Activated naive CD8-positive, alpha-beta T cell treated with anti-CD3 and anti-CD28 coated beads, Interleukin-2, amount 10 ng/mL, durations not matched to agents 7 days and 5 days (primary cell): Measurements from ENCODE around the gene MRPL21. TPM values are rescaled to one million over a fixed set of nuclear protein-coding genes. Genes with fewer than 3 reads are reported as not detected.

ENCODE experiments used
- ATAC-seq: fragments of 150-1000 bp; cut with Tn5 transposase; one replicate; pipeline ENCODE4 v1.10.0; 2021; ENCODE audit warnings: low read depth, moderate library complexity
- POLR2A ChIA-PET: fragments of 350-600 bp; sonication (Branson Sonifier 250); formaldehyde crosslinking; loops from one replicate; lab custom pipeline; 2021; ENCODE audit warnings: antibody characterized with exemption; lab: Charles Lee
- DNase-seq: peaks from one replicate; pipeline ENCODE4 v3.0.0; 2021
- H3K27ac Mint-ChIP-seq: one replicate; pipeline ENCODE4 v1.8.0; 2022; ENCODE audit warnings: mild to moderate bottlenecking, mixed read lengths
- H3K27me3 Mint-ChIP-seq: one replicate; pipeline ENCODE4 v1.8.0; 2022; ENCODE audit warnings: mild to moderate bottlenecking, moderate library complexity, mixed read lengths
- H3K36me3 Mint-ChIP-seq: one replicate; pipeline ENCODE4 v1.8.0; 2021; ENCODE audit warnings: mild to moderate bottlenecking, mixed read lengths
- H3K4me1 Mint-ChIP-seq: one replicate; pipeline ENCODE4 v1.8.0; 2021; ENCODE audit warnings: mixed read lengths
- H3K4me3 Mint-ChIP-seq: one replicate; pipeline ENCODE4 v1.8.0; 2022; ENCODE audit warnings: mild to moderate bottlenecking, moderate library complexity, mixed read lengths
- H3K9me3 Mint-ChIP-seq: one replicate; pipeline ENCODE4 v1.8.0; 2021; ENCODE audit warnings: mixed read lengths
- total RNA-seq, 2 experiments: library from RNA; stranded (reverse); gene quantifications; one replicate each; pipeline ENCODE4 v1.2.3, GENCODE V29; 2021

The MRPL21 gene
- total RNA-seq, 2 experiments from 2014 or later = 46.9 to 49.3 TPM

- Mint-ChIP-seq H3K9me3 (peaks cover 2% of the 10 kb centered on the region), H3K27me3 (no peaks in the 10 kb centered on the region), H3K36me3 (peaks cover 18% of the 10 kb centered on the region), H3K4me3 (no peak overlapping the region), H3K4me1 (peaks cover 6% of the 10 kb centered on the region), H3K27ac (no peak overlapping the region)
- DNase-seq (no peak), ATAC-seq (no peak)
- POLR2A ChIA-PET = no interaction called here
Measured at GRCh38 chr11:68931911-68932310, 28.3 kb upstream of the MRPL21 start.

DNA sequence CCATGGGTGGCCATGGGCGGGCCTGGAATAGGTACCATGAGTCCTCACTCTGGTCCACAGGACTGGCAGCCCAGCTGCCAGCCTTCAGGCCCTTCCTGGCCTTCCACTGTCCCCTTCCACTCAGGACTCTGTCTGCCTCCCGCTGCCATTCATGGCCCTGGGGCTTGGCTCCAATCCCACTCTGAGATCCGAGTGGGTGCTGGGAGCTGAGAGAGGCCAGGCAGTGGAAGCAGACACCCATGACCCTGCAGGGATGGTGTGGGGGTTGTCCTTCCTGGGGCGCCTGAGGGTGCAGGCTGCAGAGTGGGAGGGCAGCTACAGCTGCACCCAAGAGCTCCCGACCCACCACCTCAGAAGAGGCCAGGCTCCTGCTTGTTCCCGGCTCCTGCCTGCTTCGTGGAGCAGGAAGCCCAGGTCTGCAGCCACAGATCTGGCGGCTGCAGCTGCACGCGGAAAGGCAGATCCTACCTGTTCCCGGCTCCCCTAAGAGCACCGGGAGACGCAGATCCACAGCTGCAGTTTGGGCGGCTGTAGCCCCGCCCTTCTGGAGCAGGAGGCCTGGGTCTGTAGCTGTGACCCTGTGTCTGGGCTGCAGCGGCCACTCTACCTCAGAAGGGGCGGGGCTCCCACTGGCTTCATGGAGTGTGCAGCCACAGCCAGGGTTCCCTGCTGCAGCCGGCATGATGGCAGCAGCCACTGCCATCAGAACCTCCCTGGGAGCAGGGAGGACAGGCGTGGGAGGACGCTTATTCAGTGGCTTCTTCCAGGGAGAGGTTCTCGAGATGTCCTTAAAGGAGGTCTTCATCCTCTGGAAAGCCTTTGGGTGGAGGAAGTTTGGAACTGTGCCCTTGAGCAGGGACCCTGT lies 27.6 kb upstream of the MRPL21 start:
- peaks cover 24% of the 10 kb centered on the region for H3K36me3 Mint-ChIP-seq

DNA sequence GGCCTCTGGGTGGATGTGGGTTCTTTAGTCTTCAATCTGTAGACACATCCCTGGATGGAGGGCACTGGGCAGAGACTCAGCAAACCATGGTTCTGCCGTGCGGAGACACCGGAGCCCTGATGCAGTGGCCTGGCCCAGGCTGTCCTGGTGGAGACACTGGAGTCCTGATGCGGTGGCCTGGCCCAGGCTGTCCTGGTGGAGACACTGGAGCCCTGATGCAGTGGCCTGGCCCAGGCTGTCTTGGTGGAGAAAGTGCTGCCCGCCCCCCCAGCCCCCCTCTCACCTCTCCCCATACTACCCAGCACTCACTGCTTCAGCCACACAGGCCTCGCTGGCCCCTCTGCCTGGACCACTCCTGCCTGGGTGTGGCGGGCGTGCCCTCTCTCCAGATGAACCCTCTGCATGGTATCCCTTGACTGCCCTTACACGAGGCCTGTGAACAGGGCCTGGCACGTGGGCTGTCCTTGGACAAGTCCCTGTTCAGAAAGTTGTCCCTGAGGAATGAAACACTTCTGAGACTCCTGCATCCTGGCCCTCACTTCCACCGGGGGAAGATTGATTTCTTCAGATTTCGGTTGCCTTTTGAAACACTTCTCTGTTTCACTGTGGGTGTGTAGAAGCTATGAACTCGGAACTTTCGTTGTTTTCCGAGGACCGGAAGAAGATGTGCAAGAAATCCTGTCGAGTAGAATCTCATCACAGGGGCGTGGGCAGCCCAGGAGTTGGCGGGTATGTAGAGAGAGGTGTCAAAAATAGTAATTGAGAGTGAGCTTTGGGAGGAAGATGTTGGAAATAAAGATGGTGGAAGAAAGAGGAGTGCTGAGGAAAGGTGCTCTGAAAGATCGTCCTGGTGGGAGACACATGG lies 26.3 kb upstream of the MRPL21 start:
- peaks cover 6% of the 10 kb centered on the region for H3K4me1 Mint-ChIP-seq
- H3K9me3 Mint-ChIP-seq = peaks cover 10% of the 10 kb centered on the region
- peaks cover 35% of the 10 kb centered on the region for H3K36me3 Mint-ChIP-seq
- no peak for DNase-seq
- no peak for ATAC-seq
- H3K4me3 Mint-ChIP-seq = no peak overlapping the region
- no peak overlapping the region for H3K27ac Mint-ChIP-seq
- POLR2A ChIA-PET = no interaction called here
- no peaks in the 10 kb centered on the region for H3K27me3 Mint-ChIP-seq

More for the DNA sequence above, 27.6 kb upstream of the MRPL21 start:
- peaks cover 2% of the 10 kb centered on the region for H3K9me3 Mint-ChIP-seq
- no peak overlapping the region for H3K4me3 Mint-ChIP-seq
- DNase-seq = no peak
- peaks cover 6% of the 10 kb centered on the region for H3K4me1 Mint-ChIP-seq
- POLR2A ChIA-PET = no interaction called here
- no peak for ATAC-seq
- H3K27me3 Mint-ChIP-seq = no peaks in the 10 kb centered on the region
- no peak overlapping the region for H3K27ac Mint-ChIP-seq

GRCh38 chr11:68929135-68929534 lies 25.5 kb upstream of the MRPL21 start:
- no peak for ATAC-seq
- H3K27ac Mint-ChIP-seq = no peak overlapping the region
- no peak overlapping the region for H3K4me3 Mint-ChIP-seq
- peaks cover 14% of the 10 kb centered on the region for H3K9me3 Mint-ChIP-seq
- H3K36me3 Mint-ChIP-seq = peaks cover 43% of the 10 kb centered on the region
- POLR2A ChIA-PET = no interaction called here
- no peak for DNase-seq
- no peaks in the 10 kb centered on the region for H3K27me3 Mint-ChIP-seq
- peaks cover 6% of the 10 kb centered on the region for H3K4me1 Mint-ChIP-seq

DNA sequence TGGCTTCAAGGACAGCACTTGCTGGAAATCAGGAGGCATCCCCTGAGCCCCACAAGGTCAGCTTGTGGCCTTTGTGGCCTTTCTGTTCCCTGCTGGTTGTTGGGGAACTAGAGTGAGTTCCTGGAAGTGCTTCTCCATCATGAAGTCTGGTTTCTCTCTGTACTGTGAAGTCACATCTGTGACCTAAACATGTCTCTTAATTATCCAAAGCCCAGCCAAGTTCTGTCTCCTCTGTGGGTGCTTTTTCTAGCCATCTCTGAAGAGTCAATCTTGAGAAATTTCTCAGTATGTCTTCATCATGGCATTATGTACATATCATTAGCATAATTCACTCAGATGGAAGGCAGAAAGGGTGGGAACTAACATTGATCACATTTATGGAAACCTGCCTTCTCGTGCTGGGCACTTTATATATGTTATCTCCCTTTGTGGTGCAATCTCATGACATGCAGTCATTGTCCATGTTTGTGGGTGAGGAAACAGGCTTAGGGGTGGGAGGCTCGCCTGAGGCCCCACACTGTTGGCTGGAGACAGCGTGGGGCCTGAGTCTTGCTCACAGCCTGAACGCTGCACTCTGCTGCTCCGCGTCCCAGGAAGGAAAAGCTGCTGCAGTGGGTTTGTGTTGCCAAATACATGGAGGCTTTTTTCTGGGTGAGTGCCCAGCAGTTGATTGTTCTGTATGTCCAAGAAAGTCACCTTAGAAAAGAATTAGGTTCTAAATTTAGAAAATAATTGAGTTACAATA lies 24.7 kb upstream of the MRPL21 start:
- ATAC-seq (no peak), DNase-seq (no peak)
- peaks cover 15% of the 10 kb centered on the region for H3K9me3 Mint-ChIP-seq
- H3K27me3 Mint-ChIP-seq = no peaks in the 10 kb centered on the region
- no peak overlapping the region for H3K27ac Mint-ChIP-seq
- H3K4me3 Mint-ChIP-seq = no peak overlapping the region
- H3K36me3 Mint-ChIP-seq = peaks cover 51% of the 10 kb centered on the region
- POLR2A ChIA-PET = no interaction called here
- H3K4me1 Mint-ChIP-seq = peaks cover 6% of the 10 kb centered on the region

- peaks cover 6% of the 10 kb centered on the region for H3K4me1 Mint-ChIP-seq
- DNase-seq (no peak), ATAC-seq (no peak)
- H3K27ac Mint-ChIP-seq = no peak overlapping the region
- H3K27me3 Mint-ChIP-seq = no peaks in the 10 kb centered on the region
- POLR2A ChIA-PET = no interaction called here
- H3K4me3 Mint-ChIP-seq = no peak overlapping the region
- H3K36me3 Mint-ChIP-seq = peaks cover 56% of the 10 kb centered on the region
- peaks cover 16% of the 10 kb centered on the region for H3K9me3 Mint-ChIP-seq
Measured at GRCh38 chr11:68927280-68928135, 23.9 kb upstream of the MRPL21 start.

GRCh38 chr11:68925611-68926010 lies 22.0 kb upstream of the MRPL21 start:
- H3K4me3 Mint-ChIP-seq = no peak overlapping the region
- no peak overlapping the region for H3K27ac Mint-ChIP-seq
- DNase-seq (no peak), ATAC-seq (no peak)
- no peaks in the 10 kb centered on the region for H3K27me3 Mint-ChIP-seq
- peaks cover 63% of the 10 kb centered on the region for H3K36me3 Mint-ChIP-seq
- H3K4me1 Mint-ChIP-seq = peaks cover 6% of the 10 kb centered on the region
- peaks cover 16% of the 10 kb centered on the region for H3K9me3 Mint-ChIP-seq
- POLR2A ChIA-PET = no interaction called here

- DNase-seq (no peak), ATAC-seq (no peak)
- peaks cover 16% of the 10 kb centered on the region for H3K9me3 Mint-ChIP-seq
- no peaks in the 10 kb centered on the region for H3K27me3 Mint-ChIP-seq
- H3K27ac Mint-ChIP-seq = no peak overlapping the region
- H3K36me3 Mint-ChIP-seq = peaks cover 61% of the 10 kb centered on the region
- peaks cover 6% of the 10 kb centered on the region for H3K4me1 Mint-ChIP-seq
- POLR2A ChIA-PET = no interaction called here
- H3K4me3 Mint-ChIP-seq = no peak overlapping the region
Measured at GRCh38 chr11:68924073-68924925, 20.7 kb upstream of the MRPL21 start.

- Mint-ChIP-seq H3K9me3 (peaks cover 16% of the 10 kb centered on the region), H3K36me3 (peaks cover 66% of the 10 kb centered on the region), H3K27ac (no peak overlapping the region), H3K27me3 (no peaks in the 10 kb centered on the region), H3K4me1 (peaks cover 6% of the 10 kb centered on the region), H3K4me3 (no peak overlapping the region)
- POLR2A ChIA-PET = no interaction called here
- ATAC-seq = no peak
- DNase-seq = no peak
Measured at GRCh38 chr11:68923614-68924013, 20.0 kb upstream of the MRPL21 start.

- Mint-ChIP-seq H3K9me3 (no peaks in the 10 kb centered on the region), H3K4me3 (no peak overlapping the region), H3K27ac (no peak overlapping the region), H3K27me3 (no peaks in the 10 kb centered on the region), H3K36me3 (peaks cover 23% of the 10 kb centered on the region), H3K4me1 (no peaks in the 10 kb centered on the region)
- POLR2A ChIA-PET = no interaction called here
- ATAC-seq (no peak), DNase-seq (no peak)
Measured at GRCh38 chr11:68916439-68916838, 12.8 kb upstream of the MRPL21 start.

DNA sequence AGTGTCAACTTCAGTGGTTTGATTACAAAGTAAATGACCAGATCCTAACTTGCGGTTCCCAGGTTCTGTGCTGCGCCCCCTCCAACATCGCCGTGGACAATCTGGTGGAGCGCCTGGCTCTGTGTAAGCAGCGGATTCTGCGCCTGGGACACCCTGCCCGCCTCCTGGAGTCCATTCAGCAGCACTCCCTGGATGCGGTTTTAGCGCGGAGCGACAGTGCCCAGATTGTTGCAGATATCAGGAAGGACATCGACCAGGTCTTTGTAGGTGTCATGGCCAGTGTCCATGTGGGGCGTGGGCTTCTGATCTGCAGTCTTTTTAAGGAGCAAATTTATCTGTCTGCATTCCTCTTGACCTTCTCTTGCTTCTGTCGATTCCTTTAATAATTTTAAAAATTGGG lies 11.1 kb upstream of the MRPL21 start:
- ATAC-seq (no peak), DNase-seq (no peak)
- Mint-ChIP-seq H3K36me3 (peaks cover 23% of the 10 kb centered on the region), H3K4me3 (no peak overlapping the region), H3K4me1 (no peaks in the 10 kb centered on the region), H3K27me3 (no peaks in the 10 kb centered on the region), H3K9me3 (no peaks in the 10 kb centered on the region), H3K27ac (no peak overlapping the region)
- POLR2A ChIA-PET = no interaction called here

DNA sequence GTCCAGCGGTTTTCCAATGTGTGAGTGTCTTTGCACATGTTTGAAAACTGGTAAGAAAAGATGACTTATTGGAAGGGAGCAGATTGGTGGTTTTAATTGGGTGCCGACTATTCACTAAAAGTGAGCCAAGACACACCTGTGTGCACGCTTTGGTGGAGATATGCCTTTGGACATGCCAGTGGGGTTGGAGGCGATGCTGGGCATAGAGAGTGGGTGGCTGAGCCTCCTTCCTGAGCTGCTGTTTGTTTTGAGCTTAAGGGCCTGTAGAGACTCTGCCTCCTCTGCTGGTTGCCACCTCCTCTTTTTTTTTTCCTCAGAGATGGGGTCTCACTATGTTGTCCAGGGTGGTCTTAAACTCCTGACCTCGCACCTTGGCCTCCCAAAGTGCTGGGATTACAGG lies 9.6 kb upstream of the MRPL21 start:
- DNase-seq (no peak), ATAC-seq (no peak)
- Mint-ChIP-seq H3K36me3 (peaks cover 13% of the 10 kb centered on the region), H3K27me3 (no peaks in the 10 kb centered on the region), H3K9me3 (no peaks in the 10 kb centered on the region), H3K27ac (no peak overlapping the region), H3K4me3 (no peak overlapping the region), H3K4me1 (no peaks in the 10 kb centered on the region)
- POLR2A ChIA-PET = no interaction called here
